Activated CD4-positive, CD25-positive, alpha-beta regulatory T cell treated with anti-CD3 and anti-CD28 coated beads, Interleukin-2, amount 50 U/mL, for 16 hours (primary cell): ENCODE measurements around the gene GDNF.
"Not testable (repeated sequence)": the region's sequence is repeated elsewhere in the genome, so short reads cannot be mapped to it uniquely, and the experiment has no call there.

Experiments used
- DNase-seq: peaks from one replicate; pipeline ENCODE4 v3.0.0-alpha.2; 2020; ENCODE audit warnings: low read depth, low spot score

GDNF gene

GRCh38 chr5:37786416-37786815 is 53.4 kb downstream of the GDNF start:
- no peak for DNase-seq

GRCh38 chr5:37781409-37781808 is 58.4 kb downstream of the GDNF start:
- DNase-seq = not testable (repeated sequence)

- DNase-seq = no peak
Measured at GRCh38 chr5:37777432-37778130, 62.3 kb downstream of the GDNF start.

GRCh38 chr5:37776826-37777225 is 63.0 kb downstream of the GDNF start:
- no peak for DNase-seq

- no peak for DNase-seq
Measured at GRCh38 chr5:37774912-37775483, 64.8 kb downstream of the GDNF start.

- DNase-seq = no peak
Measured at GRCh38 chr5:37773809-37774208, 66.0 kb downstream of the GDNF start.

- no peak for DNase-seq
Measured at GRCh38 chr5:37772255-37772654, 67.6 kb downstream of the GDNF start.

- no peak for DNase-seq
Measured at GRCh38 chr5:37771731-37772130, 68.1 kb downstream of the GDNF start.

- DNase-seq = no peak
Measured at GRCh38 chr5:37771203-37771611, 68.6 kb downstream of the GDNF start.

- DNase-seq = no peak
Measured at GRCh38 chr5:37770786-37771185, 69.1 kb downstream of the GDNF start.

GRCh38 chr5:37769840-37770239 is 70.0 kb downstream of the GDNF start:
- DNase-seq = no peak

- no peak for DNase-seq
Measured at GRCh38 chr5:37769108-37769507, 70.7 kb downstream of the GDNF start.

- DNase-seq = no peak
Measured at GRCh38 chr5:37768371-37768770, 71.5 kb downstream of the GDNF start.

- no peak for DNase-seq
Measured at GRCh38 chr5:37767961-37768360, 71.9 kb downstream of the GDNF start.

GRCh38 chr5:37767251-37767650 is 72.6 kb downstream of the GDNF start:
- no peak for DNase-seq
